B cell (primary cell): ENCODE measurements around the gene TP53I13. TPM values are rescaled to one million over a fixed set of nuclear protein-coding genes. Genes with fewer than 3 reads are reported as not detected.

Experiments
- ATAC-seq: fragments of 200-7000 bp; cut with Tn5 transposase; one replicate; pipeline ENCODE4 v1.10.0; 2021; ENCODE audit warnings: low read depth, mild to moderate bottlenecking, moderate number of reproducible peaks, moderate library complexity
- CTCF ChIA-PET: fragments of 350-600 bp; sonication (Branson Sonifier 250); formaldehyde crosslinking; loops from one replicate; lab custom pipeline; 2021; ENCODE audit warnings: antibody characterized with exemption, inconsistent platforms; lab: Charles Lee
- POLR2A ChIA-PET: fragments of 350-600 bp; sonication (Branson Sonifier 250); formaldehyde crosslinking; loops from one replicate; lab custom pipeline; 2021; ENCODE audit warnings: antibody characterized with exemption; lab: Charles Lee
- DNase-seq: peaks from one replicate; pipeline ENCODE4 v3.0.0; 2013
- H2AFZ ChIP-seq: 2 replicates; pipeline ENCODE4 v1.6.1; 2012; ENCODE audit warnings: mild to moderate bottlenecking, low read depth, low read length; ENCODE audit not compliant: insufficient read depth, poor library complexity, severe bottlenecking
- H3K27ac ChIP-seq, 2 donors: 1 replicate in 1 of 2; 2 replicates in 1 of 2; pipeline ENCODE4 v1.5.1; 2012 to 2013; ENCODE audit warnings: low read length in 2 of 2, mild to moderate bottlenecking in 2 of 2, moderate library complexity in 1 of 2
- H3K27me3 ChIP-seq, 4 experiments: fragments of 200-600 bp in 1 of 4; sonication (generic) in 1 of 4; replicated peaks in 1 of 4; 1 replicate in 2 of 4; 2 replicates in 2 of 4; pipeline versions ENCODE4 v1.6.1 to v1.7.0; 2013 to 2016; ENCODE audit warnings: low read length in 3 of 4, mild to moderate bottlenecking in 2 of 4, mixed read lengths in 1 of 4, moderate library complexity in 1 of 4; ENCODE audit not compliant: insufficient read depth in 4 of 4, control insufficient read depth in 3 of 4; ENCODE audit errors: control extremely low read depth in 1 of 4
- H3K36me3 ChIP-seq, 2 experiments: replicated peaks in 1 of 2; 1 replicate in 1 of 2; 2 replicates in 1 of 2; pipeline versions ENCODE4 v1.6.1 to v1.7.1; 2013; ENCODE audit warnings: low read length in 1 of 2; ENCODE audit not compliant: insufficient read depth in 2 of 2, control insufficient read depth in 1 of 2; ENCODE audit errors: control extremely low read depth in 1 of 2, extremely low read depth in 1 of 2
- H3K4me1 ChIP-seq, 2 donors: fragments of 200-600 bp in 1 of 2; sonication (generic) in 1 of 2; 1 replicate in 1 of 2; 2 replicates in 1 of 2; pipeline versions ENCODE4 v1.5.1 to v1.6.1; 2013 to 2017; ENCODE audit warnings: low read length in 2 of 2; ENCODE audit not compliant: control insufficient read depth in 2 of 2, insufficient read depth in 2 of 2
- H3K4me2 ChIP-seq: replicated peaks from 2 replicates; pipeline ENCODE3; 2012; ENCODE audit warnings: mild to moderate bottlenecking, low read depth, low read length; ENCODE audit not compliant: poor library complexity, severe bottlenecking
- H3K4me3 ChIP-seq, 5 experiments: fragments of 200-600 bp in 1 of 5; sonication (generic) in 1 of 5; 1 replicate in 3 of 5; 2 replicates in 2 of 5; pipeline versions ENCODE4 v1.5.1 to v1.7.0; 2011 to 2016; ENCODE audit warnings: low read length in 4 of 5, mild to moderate bottlenecking in 4 of 5, low read depth in 2 of 5, control low read depth in 1 of 5, moderate library complexity in 1 of 5; ENCODE audit not compliant: insufficient read depth in 1 of 5; ENCODE audit errors: control extremely low read depth in 1 of 5, extremely low read depth in 1 of 5
- H3K79me2 ChIP-seq: fragments of 200-600 bp; sonication (generic); one replicate; pipeline ENCODE4 v1.6.0; 2016; ENCODE audit warnings: low read length; ENCODE audit not compliant: control insufficient read depth, insufficient read depth
- H3K9ac ChIP-seq: fragments of 200-600 bp; sonication (generic); 2 replicates; pipeline ENCODE4 v1.6.1; 2017; ENCODE audit warnings: mild to moderate bottlenecking, low read length, moderate library complexity
- H3K9me3 ChIP-seq, 3 donors: one replicate each; pipeline versions ENCODE4 v1.6.1 to v1.7.1; 2013; ENCODE audit warnings: low read length in 2 of 3; ENCODE audit not compliant: control insufficient read depth in 2 of 3, insufficient read depth in 1 of 3; ENCODE audit errors: control extremely low read depth in 1 of 3
- H4K20me1 ChIP-seq: 2 replicates; pipeline ENCODE4 v1.6.0; 2012; ENCODE audit warnings: mild to moderate bottlenecking, low read length; ENCODE audit not compliant: insufficient read depth, control insufficient read depth, poor library complexity, severe bottlenecking
- H3K27ac Mint-ChIP-seq: one replicate; pipeline ENCODE4 v1.8.0; 2021; ENCODE audit warnings: mixed read lengths
- H3K27me3 Mint-ChIP-seq: one replicate; pipeline ENCODE4 v1.8.0; 2021; ENCODE audit warnings: mixed read lengths
- H3K4me1 Mint-ChIP-seq: one replicate; pipeline ENCODE4 v1.8.0; 2021; ENCODE audit warnings: mixed read lengths
- H3K4me3 Mint-ChIP-seq: one replicate; pipeline ENCODE4 v1.8.0; 2021; ENCODE audit warnings: mixed read lengths
- H3K9me3 Mint-ChIP-seq: one replicate; pipeline ENCODE4 v1.8.0; 2022; ENCODE audit warnings: mixed read lengths; ENCODE audit not compliant: insufficient read depth
- CTCF ChIP-seq: fragments of 200-600 bp; IDR thresholded peaks from one replicate; pipeline ENCODE4 v1.8.0; 2022; ENCODE audit warnings: antibody characterized with exemption, mild to moderate bottlenecking
- EZH2 ChIP-seq: IDR thresholded peaks from 2 replicates; pipeline ENCODE4 v1.6.1; 2012; ENCODE audit warnings: borderline replicate concordance, low read depth, mild to moderate bottlenecking, moderate library complexity, low read length; ENCODE audit not compliant: insufficient read depth, poor library complexity, severe bottlenecking
- WGBS: methylation state at CpG from one replicate; pipeline ENCODE4 v1.1.5; 2013; ENCODE audit warnings: missing lambda C conversion rate; ENCODE audit not compliant: insufficient coverage; 5-methylcytosine and 5-hydroxymethylcytosine counted together
- intact Hi-C: fragments of 100-400 bp; cut with micrococcal nuclease; formaldehyde crosslinking; loops from one replicate; pipeline ENCODE4 v1.10.0; 2022
- polyA plus RNA-seq: library from polyadenylated mRNA; depleted of rRNA; stranded (reverse); fragments of >200 nt; gene quantifications from 2 replicates; pipeline ENCODE4 v1.2.3, GENCODE V29; 2012
- total RNA-seq, 2 donors: library from RNA; stranded (reverse); fragments of 120-200 nt in 1 of 2; gene quantifications; 1 replicate in 1 of 2; 2 replicates in 1 of 2; pipeline versions ENCODE4 v1.2.3 to v1.2.4, GENCODE V29; 2013 to 2022

TP53I13 gene
- total and polyA plus RNA-seq, 2 donors (not counting 1 experiment from before 2014, with no cell fraction given) = 224 to 287 TPM

GRCh38 chr17:29546085-29546484 lies 22.4 kb upstream of the TP53I13 start:
- no peak overlapping the region for H3K27ac Mint-ChIP-seq
- no peaks in the 10 kb centered on the region for H3K27me3 Mint-ChIP-seq
- H4K20me1 ChIP-seq = no peaks in the 10 kb centered on the region
- peaks cover 3 to 19% of the 10 kb centered on the region in 2 experiments for H3K36me3 ChIP-seq
- no peak overlapping the region for H3K9ac ChIP-seq
- ChIA-PET CTCF (interaction anchor here (0.7 to 2.4 kb wide), 5 partner anchors 9 to 262 kb away, joined by 3 to 8 read pairs (median 5); no protein-coding TSS in a partner anchor), POLR2A (no interaction called here)
- no peaks in the 10 kb centered on the region for H3K9me3 ChIP-seq
- H3K9me3 Mint-ChIP-seq = no peaks in the 10 kb centered on the region
- DNase-seq (no peak), ATAC-seq (no peak)
- no peak overlapping the region for H2AFZ ChIP-seq
- no peaks in the 10 kb centered on the region for H3K4me1 Mint-ChIP-seq
- no peak overlapping the region for H3K4me3 ChIP-seq
- H3K4me1 ChIP-seq = no peaks in the 10 kb centered on the region
- no peak overlapping the region for H3K4me3 Mint-ChIP-seq
- H3K4me2 ChIP-seq = no peak overlapping the region
- no peaks in the 10 kb centered on the region for H3K27me3 ChIP-seq
- no CpG with 5 or more reads among the region's 1 CpG for WGBS
- no peaks in the 10 kb centered on the region for H3K79me2 ChIP-seq
- TF ChIP-seq EZH2 = no peak
- TF ChIP-seq CTCF = no peak
- intact Hi-C loops = no loop called here
- H3K27ac ChIP-seq = no peak overlapping the region

- Histone ChIP-seq H3K9ac (no peak overlapping the region), H2AFZ (no peak overlapping the region), H3K9me3 (no peaks in the 10 kb centered on the region), H3K79me2 (no peaks in the 10 kb centered on the region), H3K27me3 (no peaks in the 10 kb centered on the region), H3K4me2 (no peak overlapping the region), H4K20me1 (no peaks in the 10 kb centered on the region), H3K4me1 (no peaks in the 10 kb centered on the region), H3K4me3 (no peak overlapping the region), H3K27ac (no peak overlapping the region), H3K36me3 (peaks cover 3 to 19% of the 10 kb centered on the region in 2 experiments)
- ChIA-PET POLR2A (no interaction called here), CTCF (interaction anchor here (1.1 to 2.4 kb wide), 2 partner anchors 8 to 10 kb away, joined by 3 to 8 read pairs; no protein-coding TSS in a partner anchor)
- ATAC-seq = no peak
- H3K4me3 Mint-ChIP-seq = no peak overlapping the region
- no peaks in the 10 kb centered on the region for H3K27me3 Mint-ChIP-seq
- H3K4me1 Mint-ChIP-seq = no peaks in the 10 kb centered on the region
- H3K27ac Mint-ChIP-seq = no peak overlapping the region
- no CpG with 5 or more reads among the region's 1 CpG for WGBS
- TF ChIP-seq CTCF = no peak
- TF ChIP-seq EZH2 = no peak
- no peaks in the 10 kb centered on the region for H3K9me3 Mint-ChIP-seq
- no peak for DNase-seq
- intact Hi-C loops = no loop called here
These were observed 21.7 kb upstream of the TP53I13 start for GRCh38 chr17:29546830-29547229.
